ENCODE data around the gene ANO1.

Gene ANO1

GRCh38 chr11:70040452-70040851 lies 37.7 kb upstream of the ANO1 start:
- no peak for DNase-seq (ENCODE audit: low read depth)
- TF ChIP-seq, protein P1, sequence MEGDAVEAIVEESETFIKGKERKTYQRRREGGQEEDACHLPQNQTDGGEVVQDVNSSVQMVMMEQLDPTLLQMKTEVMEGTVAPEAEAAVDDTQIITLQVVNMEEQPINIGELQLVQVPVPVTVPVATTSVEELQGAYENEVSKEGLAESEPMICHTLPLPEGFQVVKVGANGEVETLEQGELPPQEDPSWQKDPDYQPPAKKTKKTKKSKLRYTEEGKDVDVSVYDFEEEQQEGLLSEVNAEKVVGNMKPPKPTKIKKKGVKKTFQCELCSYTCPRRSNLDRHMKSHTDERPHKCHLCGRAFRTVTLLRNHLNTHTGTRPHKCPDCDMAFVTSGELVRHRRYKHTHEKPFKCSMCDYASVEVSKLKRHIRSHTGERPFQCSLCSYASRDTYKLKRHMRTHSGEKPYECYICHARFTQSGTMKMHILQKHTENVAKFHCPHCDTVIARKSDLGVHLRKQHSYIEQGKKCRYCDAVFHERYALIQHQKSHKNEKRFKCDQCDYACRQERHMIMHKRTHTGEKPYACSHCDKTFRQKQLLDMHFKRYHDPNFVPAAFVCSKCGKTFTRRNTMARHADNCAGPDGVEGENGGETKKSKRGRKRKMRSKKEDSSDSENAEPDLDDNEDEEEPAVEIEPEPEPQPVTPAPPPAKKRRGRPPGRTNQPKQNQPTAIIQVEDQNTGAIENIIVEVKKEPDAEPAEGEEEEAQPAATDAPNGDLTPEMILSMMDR (IDR thresholded peaks at IDR 0.05; ENCODE audit: control insufficient read depth, insufficient read depth, low read depth, low read length, missing control alignments): no peak
- H3K4me3 ChIP-seq (ENCODE audit: control insufficient read depth, low read depth, low read length): no peak overlapping the region

DNA sequence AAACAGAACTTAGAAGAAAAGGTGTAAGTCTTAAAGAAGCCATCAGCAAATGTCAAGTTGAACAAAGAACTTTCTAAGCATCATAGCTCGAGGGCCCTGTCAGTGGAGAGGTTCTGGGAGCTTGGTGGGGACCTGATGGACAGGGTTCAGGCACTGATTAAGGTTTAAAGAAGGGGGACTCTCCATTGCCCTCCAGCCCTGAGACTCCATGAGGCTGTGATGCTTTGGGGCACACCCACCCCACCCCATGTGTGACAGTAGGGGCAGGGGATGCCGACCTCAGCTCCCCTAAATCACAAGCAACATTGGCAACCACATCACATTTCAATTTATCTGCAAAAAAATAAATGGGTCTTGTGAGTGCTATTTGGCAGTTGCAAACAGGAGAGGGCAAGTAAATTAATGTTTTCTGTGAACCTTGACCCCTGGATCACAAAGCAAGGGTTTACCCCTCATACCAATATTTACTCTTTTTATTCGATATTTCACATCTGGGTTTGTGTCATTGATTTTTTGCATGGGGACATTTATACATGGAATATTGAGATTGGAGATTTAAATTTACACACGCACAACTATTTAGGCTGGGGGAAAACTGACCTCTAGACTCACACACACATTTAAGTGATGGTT lies 37.1 kb upstream of the ANO1 start:
- TF ChIP-seq, protein P1 (IDR thresholded peaks at IDR 0.05; ENCODE audit: control insufficient read depth, insufficient read depth, low read depth, low read length, missing control alignments): no peak
- H3K4me3 ChIP-seq (ENCODE audit: control insufficient read depth, low read depth, low read length): no peak overlapping the region
- DNase-seq (ENCODE audit: low read depth): no peak

DNA sequence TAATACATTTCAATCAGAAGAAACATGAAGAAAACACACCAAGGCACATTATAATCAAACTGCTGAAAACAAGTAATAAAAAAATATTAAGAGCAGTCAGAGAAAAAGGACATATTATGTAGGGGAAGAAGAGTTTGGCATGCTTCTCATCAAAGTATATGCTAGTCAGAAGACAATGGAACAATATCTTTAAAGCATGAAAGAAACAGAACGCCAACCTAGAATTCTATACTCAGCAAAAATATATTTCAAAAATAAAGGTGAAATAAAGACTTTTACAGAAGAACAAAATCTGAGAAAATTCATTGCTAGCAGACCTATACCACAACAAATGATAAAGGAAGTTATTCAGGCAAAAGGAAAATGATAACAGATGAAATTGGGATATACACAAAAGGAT lies 34.6 kb upstream of the ANO1 start:
- TF ChIP-seq, protein P1 (IDR thresholded peaks at IDR 0.05; ENCODE audit: control insufficient read depth, insufficient read depth, low read depth, low read length, missing control alignments): no peak
- no peak for DNase-seq (ENCODE audit: low read depth)
- no peak overlapping the region for H3K4me3 ChIP-seq (ENCODE audit: control insufficient read depth, low read depth, low read length)

DNA sequence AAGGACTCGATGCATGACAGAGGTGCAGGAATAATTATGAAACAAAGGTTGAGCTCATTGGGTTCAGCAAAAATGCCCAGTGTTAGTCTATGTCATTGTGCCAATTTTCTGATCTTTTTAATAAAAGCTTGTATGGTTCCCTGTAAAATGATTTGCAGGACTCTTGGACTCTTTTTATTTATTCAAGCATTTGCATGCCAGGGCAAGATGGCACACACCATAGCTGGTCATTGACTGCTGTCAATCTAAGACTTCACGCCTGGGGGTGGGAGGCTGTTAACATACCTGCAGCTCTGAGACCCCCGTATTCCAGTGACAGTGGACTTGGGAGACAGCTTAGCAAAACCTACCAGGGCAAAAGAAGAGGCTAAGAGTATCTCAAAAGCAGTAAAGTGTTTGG lies 32.0 kb upstream of the ANO1 start:
- no peak for DNase-seq (ENCODE audit: low read depth)
- no peak overlapping the region for H3K4me3 ChIP-seq (ENCODE audit: control insufficient read depth, low read depth, low read length)
- TF ChIP-seq, protein P1 (IDR thresholded peaks at IDR 0.05; ENCODE audit: control insufficient read depth, insufficient read depth, low read depth, low read length, missing control alignments): no peak

DNA sequence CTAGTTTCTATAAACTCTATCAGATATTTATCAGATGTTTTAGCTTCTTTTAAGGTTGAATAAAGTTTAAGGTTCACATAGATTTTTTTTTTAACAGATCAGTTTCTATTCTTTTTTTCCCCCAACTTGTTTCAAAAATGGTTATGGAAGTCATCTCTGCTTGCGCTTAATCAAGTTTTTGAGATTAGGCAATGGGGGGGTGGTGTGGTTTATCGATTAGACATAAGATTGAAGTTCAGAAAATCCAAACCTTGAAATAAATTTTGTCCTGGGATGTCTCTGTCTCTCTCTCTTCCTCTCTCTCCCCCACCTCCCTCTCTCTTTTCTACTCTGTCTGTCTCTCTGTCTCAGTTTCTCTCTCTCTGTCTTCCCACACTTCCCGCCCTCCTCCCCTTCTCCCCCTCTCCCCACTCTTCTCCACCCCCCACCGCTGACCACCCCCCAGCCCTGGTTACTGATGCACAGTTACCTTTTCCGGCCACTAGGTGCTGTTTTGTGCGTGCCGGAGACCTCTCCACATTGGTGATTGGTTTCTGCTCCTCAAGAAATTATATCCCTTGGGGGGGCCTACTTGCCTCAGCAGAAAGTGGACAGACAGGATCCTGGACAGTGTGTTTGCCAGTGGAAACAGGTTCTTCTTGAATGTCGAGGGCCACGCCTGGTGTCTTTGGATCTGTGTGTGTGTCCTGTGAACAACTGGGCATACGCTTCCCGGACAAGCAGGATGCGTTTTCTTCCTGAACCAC lies 29.7 kb upstream of the ANO1 start:
- TF ChIP-seq, protein P1 (IDR thresholded peaks at IDR 0.05; ENCODE audit: control insufficient read depth, insufficient read depth, low read depth, low read length, missing control alignments): peak; percentile 41
- no peak overlapping the region for H3K4me3 ChIP-seq (ENCODE audit: control insufficient read depth, low read depth, low read length)
- no peak for DNase-seq (ENCODE audit: low read depth)

DNA sequence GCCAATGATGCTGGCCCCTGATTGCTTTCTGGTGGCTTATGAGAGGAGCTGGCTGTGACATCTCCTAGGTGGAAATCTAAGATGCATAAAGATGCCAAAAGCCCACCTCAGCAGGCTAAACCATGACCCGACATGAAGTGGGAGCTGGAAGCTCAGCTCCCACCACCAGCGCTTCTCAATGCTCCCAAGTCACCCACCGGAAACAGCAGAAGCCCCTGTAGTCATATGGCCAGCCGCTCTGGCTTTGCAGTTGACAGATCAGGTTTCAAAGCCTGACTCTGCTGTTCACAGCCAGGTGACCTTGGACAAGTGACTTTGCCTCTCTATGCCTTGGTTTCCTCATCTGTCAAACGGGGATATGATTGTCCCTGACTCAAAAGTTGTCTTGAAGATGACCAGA lies 29.1 kb upstream of the ANO1 start:
- DNase-seq (ENCODE audit: low read depth): no peak
- H3K4me3 ChIP-seq (ENCODE audit: control insufficient read depth, low read depth, low read length): no peak overlapping the region
- TF ChIP-seq, protein P1 (IDR thresholded peaks at IDR 0.05; ENCODE audit: control insufficient read depth, insufficient read depth, low read depth, low read length, missing control alignments): no peak
